Activated T-cell treated with anti-CD3 and anti-CD28 coated beads for 48 hours (primary cell): ENCODE data around the gene THSD7A.

Experiments used
- DNase-seq: peaks from one replicate; pipeline ENCODE4 v3.0.0-alpha.2; 2020; ENCODE audit warnings: low read depth

THSD7A gene

DNA sequence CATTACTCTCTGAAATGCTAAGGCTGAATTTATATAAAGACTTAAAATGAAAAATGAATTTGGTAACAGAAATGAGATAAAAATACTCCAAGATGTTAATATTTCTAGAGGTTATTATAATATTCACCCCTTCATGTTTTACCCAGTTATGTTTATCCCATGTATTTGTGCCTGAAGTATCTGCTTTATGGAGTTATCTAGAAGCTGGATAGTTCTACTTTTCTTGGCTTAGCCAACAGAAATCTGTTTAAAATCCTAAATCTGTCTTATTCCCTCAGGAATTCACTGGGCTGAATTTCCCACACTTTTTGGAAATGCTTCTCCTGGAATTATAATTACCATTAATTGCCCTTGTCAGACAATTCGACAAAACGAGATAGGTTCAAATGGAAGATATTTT is 201.6 kb downstream of the THSD7A start:
- DNase-seq, result no peak

DNA sequence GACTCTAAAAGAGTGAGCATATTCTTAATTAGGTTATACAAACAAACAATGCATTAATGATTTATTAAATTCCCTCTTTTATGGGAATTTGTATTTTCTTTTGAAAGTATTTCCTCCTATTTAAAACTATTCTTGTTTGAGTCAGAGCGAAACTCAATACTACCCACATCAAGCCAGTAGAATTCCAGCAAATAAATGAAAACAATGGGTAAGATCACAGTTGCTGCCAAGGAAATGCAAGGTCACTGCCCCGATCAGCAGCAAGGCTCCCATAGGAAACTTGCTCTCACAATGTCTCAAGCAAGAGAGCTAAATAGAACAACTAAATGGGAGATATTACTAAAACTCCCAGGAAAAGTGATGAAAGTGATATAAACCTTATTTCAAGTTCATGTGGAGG is 206.3 kb downstream of the THSD7A start:
- DNase-seq, result no peak

DNA sequence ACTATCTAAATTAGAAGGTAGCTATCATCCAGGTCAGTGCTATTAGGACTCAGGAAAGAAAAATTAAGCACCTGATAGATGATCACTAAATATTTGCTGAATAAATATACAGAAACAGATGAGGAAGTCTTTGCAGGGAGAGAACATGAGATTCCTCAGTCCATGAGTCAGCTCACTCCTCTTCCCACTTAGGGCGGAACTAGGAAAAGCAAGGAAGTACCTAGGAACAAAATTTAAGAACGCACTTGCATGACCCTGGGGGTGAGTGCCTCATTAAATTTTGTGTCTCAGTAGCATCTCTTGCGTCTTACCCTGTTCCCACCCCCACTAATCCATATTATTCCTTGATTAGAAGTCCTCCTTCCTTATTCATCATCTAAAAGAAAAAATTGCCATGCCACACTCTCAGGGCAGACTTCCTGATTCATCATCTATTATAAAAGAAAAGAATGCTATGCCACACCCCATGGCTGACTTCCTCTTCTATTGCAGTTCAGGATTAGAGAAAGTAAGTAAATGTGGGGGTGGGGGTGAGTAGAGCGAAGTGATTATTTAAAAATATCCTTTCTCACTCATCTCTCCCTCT is 208.8 kb downstream of the THSD7A start:
- no peak for DNase-seq

DNA sequence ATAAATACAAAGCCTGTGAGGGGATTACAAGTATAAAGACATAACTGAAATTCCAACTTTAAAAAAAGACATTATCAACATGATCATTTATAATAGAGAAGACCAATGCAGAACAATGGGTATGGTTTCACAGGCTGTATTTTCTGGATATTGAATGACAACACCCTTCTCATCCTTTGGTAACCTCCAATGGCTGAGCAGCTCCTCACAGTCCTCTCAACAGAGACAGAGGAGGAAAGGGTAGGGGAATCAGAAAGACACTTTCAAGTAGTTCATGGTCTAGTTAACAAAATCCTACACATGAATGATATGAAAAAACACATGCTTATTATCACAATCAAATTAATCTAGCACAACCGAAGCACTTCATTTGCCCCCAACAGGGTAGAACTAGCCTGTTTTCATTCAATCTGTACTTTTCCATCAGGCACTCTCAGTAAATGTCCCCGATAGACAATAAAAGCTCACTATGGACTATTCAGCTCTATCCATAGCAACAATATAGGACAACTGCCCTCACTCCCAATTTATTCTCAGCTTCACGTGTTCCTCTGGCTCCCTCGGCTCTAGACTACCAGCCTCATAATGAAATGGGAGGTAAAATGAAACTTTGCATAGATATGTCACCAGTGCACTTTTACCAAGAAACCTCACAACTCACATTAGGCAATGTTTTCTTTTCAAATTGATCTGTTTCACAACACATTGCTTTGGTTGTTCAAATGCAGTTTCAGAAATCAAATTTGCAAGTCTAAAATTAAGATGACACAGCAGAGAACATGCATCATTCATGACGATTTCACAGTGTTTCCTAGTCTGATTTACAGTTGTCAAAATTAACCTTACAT is 211.4 kb downstream of the THSD7A start:
- DNase-seq, result no peak

DNA sequence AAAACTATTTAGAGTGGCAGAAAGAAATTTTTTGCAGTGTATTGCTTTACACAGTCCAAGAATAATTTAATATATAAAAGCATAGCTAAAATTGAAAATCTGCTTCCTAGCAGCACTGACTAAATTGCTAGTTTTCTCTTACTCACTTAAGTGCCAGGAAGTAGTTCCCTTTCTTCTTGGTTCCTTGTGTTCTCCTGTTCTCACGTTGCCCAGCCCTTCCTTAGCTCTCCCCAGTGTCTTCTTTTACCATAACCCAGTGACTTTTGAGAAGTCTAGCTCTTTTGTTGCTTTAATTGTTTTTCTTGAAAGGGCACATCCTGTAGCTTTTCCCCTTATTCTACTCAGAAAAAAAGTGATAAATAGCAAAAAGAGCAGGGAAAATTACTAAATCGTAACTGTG is 215.5 kb downstream of the THSD7A start:
- DNase-seq, result no peak

DNA sequence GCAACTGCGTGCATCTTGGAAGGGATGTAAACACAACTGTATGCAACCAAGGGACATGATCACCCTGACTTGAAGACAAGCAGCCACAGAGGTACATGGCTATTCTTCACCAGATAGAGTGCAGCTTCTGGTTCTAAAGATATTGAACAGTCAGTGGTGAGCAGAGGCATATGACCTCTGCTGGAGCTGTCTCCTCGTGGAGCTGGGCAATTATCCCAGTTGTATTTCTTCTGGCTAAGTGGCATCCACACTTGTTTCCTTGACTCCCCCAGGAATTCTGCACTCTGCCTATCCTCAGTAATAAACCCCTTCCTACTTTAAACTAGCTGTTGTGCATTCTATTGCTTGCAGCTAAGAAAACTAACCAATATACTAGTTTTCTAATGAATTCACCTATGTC is 216.8 kb downstream of the THSD7A start:
- DNase-seq, result no peak

DNA sequence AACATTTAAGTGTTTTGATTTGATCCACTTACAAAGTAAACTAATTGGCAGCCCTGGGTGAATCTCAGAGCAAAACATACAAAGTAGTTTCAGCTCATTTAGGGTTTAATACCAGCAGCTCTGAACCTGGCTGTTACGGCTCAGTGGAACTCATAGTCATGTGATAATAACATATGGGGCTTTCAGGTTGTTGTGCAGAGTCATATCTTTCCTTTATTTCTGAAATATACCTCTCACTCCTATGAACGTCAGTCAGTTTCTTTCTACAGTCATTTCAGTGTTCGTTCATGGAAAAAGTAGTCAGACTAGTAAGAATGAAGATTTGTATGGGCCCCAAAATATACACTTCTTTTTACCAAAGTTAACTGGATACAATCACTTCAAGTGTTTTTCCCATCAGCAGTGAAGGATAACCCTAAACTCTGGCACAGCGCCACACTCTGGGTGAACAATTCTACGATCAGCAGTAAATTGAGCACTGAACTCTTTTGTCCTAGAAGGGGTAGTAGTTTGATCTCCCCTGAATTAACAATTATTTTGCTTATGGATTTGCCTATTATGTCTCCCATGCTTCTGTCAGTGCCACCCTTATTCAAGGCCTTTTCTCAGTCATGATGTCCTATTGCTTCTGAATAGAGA is 218.6 kb downstream of the THSD7A start:
- no peak for DNase-seq

DNA sequence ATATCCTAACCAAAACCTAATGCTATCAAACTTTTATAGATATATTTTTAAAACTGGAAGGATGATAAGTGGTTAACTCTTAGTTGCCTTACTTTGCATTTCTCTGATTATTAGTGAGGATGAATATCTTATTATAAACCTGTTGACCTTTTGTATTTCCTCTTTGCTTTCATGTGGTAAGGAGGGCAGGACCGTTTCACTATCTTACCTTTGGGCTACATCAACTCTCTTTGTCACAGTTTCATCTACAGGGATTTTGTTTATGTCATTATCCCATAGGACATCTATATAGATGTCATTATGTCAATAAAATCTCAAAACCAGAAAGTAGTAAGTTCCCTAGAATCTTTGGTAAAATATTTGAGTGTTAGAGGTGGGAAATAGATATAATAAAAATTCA is 219.3 kb downstream of the THSD7A start:
- DNase-seq, result no peak

DNA sequence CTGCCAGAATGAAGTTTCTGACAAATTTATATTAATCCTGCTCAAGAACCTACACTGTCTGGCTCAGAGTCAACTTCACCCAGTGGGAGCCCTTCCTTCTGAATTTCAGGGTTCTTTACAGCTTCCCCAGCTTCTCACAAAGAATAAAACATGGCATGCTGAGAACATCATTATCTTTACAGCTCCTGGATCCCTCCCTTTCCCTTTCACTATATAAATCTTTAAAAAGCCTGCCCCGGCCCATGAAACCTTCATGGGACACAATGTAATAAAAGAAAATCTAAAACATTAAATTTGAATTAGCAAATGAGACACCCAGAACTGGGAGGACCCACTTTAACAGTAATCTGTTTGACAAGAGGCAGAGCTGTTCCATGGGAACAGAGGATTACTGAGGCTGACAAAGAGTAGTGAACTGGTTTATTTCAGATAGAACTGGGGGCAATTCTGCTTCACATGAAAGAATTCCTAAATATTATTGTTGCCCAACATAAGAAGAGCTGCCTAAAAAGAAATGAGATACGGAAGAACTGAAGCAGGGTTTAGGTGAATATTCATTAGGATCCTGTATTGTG is 222.8 kb downstream of the THSD7A start:
- no peak for DNase-seq

DNA sequence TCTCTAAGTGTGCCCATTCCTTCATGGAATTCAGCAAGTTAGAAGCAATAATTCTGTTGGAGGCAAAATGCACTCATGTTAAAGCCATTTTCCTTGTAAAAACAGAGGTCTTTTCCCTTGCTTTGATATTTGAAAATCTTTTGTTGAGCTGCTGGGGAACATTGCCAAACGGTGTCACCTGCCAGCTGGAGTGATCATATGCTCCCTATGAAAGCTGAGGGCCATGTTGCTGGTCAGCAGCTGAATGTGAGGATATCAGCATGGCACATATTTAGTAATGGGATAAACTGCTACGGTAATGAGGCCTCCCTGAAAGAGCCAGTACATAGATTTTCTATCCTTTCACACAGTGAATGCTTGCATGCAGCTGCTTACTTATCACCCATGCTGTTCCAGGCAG is 224.3 kb downstream of the THSD7A start:
- DNase-seq, result no peak

DNA sequence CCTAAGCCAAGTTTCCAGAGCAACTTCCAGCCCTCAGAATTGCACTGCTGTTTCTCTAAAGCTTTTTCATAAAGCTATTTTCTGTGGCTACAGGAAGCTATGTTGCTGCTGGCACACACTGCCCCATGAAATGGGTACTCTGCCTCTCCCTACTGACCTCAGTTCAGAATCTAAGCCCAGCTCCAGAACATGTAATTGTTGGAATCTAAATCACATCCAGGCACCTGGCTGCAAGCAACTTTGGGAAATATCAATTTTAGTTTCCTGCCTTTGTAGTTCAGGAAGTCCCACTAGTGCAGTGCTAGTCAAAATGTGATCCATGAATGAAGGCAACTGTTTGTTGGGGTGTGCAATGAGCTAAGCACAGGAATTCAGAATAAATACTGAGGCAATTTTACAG is 226.2 kb downstream of the THSD7A start:
- DNase-seq, result no peak

DNA sequence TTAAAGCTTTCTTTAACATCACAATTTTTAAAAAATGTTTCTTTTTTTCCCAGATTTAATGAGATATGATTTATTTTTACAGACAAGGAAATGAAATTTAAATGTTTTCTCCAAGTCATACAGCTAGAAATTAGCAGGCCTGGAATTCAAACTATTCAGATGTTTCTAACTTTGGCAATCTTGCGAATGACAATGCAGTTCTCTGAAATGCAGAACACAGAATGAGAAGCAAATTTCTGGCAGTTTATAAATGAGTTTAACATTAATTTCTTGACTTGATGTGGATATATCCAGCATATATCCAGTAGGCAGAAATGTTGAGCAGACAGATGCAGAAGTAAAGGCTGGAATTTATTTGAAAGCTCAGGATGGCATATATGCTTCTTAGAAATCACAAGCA is 227.5 kb downstream of the THSD7A start:
- DNase-seq, result no peak

DNA sequence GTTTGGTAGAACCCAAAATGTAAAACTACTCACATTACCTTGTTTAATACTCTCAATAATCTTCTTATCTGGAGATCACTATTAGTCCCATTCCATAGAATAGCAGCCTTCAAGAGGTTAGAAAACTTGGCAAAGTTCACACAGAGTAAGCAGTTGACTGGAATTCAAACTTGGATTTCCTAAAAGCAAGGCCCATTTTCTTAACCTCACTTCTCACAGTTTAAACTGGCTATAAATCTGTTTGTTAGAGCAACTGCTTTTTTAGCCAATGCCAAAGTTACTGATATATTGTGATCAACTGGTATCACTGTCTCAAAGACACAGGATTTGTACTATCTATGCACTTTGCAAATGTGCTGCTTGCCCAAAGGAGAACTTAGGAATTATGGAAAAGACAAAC is 230.2 kb downstream of the THSD7A start:
- DNase-seq, result no peak

DNA sequence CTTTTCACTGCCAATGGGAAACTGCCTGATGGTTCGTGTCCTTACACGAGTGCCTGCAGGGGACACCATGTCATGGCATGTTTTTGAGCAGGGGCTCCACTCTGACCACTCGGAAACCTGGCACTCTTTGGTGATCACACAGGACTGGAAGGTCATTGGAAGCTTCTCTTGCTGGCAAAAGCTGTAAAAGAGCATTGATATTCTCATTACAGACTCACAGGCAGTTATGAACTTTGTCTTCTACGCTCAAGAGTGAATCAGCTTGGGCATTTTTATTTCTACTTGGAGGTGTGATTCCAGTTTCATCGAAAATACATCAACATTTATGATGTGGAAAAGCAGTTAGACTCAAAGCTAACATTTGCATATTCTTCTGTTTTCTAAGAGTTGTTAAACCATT is 238.7 kb downstream of the THSD7A start:
- DNase-seq, result no peak

DNA sequence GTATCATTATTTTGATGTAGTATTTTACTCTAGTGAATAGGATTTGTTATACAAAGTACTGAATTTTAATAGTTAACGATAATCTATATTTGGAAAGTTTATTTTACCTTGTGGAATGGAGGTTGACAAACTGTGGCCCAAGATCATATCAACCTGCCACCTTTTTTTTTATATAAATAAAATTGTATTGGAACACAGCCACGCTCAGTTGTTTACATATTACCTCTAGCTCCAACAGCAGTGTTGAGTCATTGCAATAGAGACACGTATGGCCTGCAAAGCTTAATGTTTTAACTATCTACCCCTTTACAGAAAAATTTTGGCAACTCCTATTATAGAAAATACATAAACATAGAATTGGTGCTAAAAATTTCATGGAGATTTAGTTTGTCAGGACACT is 239.3 kb downstream of the THSD7A start:
- DNase-seq, result no peak

DNA sequence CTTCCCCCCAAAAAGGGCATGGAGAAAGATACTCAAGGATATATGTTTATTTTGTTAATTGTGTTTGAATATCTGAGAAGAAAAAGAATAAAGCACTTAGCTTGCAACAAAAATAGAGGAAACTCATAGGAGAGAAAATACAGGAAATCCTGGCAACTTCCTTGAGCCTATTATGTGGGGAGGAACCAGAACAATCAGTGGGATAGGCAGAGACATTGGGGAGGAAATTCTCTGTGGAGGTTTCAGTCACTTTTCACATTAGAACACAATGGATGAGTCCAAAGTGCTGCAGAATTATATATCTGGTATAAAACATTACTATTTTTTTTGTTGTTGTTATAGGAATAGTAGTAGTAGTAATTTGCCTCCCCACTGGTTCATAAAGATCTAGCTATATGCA is 240.1 kb downstream of the THSD7A start:
- no peak for DNase-seq

DNA sequence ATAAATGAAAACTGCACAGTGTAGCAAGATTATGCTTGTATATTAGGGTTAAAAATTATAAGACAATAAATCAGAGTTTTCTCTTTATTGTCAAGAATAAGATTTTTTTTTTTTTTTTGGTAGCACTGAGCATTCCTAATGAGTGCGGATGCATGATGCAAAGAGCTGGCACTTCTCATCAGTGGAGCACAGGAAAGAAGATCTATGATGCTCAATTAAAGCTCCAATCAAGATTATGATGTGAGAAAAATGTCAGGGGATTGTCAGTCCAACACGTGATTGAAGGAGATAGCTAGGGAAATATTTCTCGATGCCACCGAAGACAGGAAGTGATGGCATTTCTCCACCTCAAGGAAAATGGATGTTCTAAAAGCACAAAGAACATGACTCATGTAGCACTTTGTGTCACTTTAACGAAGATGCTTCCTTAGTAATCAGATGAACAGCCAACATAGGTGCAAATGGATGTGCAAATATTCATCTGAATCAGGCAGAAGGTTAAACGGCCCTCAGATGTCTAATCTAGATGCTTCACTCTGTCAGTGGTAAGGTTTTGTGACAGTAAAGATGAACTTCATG is 240.9 kb downstream of the THSD7A start:
- DNase-seq, result no peak

DNA sequence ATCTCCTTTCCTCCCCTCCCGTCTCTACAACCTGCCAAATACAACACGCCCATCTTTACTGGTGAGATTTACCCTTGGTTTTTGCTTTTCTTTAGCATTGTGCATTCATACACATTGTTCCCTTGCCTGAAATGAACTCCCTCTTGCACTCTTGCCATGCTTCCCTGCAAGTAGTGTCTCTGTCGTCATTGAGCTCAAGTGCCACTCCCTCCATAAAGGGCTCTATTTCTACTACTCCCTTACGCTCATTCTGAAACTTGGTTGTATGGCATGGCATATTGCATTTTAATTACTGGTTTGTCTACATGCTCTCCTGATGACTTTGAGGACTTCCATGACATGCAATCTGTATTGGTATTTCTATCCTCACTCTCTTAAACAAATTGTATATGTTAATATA is 242.7 kb downstream of the THSD7A start:
- no peak for DNase-seq

DNA sequence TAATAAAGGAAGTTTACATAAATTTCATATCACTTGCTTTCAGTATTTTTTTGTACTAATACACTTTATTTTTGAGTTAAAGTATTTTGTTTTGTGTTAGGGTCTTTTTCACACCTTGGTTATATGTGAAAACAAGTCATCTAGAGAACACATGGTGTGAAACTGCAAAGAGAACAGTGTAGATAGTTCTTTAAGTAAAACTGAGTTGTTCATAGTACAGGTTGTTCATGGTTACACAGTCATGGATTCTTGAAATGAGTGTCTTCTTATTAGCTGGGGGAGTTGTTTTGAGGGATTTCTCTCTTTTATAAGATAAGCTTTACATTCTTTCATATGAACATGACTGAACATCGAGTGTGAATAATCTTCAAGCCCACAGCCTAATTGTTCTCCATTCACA is 244.2 kb downstream of the THSD7A start:
- no peak for DNase-seq

DNA sequence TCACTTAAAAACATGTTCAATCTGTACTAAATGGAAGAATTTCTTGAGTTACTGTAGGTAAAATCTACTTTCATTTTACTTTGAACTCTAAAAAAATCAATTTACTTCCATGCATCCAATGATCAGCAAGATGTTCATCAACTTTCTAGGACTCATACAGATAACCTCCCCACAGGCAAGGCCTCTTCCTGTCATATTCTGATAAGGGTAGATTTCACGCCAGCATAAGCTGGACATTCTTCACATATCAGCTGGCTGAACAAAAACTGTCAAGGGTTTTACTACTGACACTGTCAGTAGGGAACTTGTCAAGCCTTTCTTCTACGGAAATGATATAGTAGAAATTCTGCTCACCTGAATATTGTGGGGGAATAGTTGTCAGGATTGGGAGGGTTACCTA is 244.9 kb downstream of the THSD7A start:
- no peak for DNase-seq

DNA sequence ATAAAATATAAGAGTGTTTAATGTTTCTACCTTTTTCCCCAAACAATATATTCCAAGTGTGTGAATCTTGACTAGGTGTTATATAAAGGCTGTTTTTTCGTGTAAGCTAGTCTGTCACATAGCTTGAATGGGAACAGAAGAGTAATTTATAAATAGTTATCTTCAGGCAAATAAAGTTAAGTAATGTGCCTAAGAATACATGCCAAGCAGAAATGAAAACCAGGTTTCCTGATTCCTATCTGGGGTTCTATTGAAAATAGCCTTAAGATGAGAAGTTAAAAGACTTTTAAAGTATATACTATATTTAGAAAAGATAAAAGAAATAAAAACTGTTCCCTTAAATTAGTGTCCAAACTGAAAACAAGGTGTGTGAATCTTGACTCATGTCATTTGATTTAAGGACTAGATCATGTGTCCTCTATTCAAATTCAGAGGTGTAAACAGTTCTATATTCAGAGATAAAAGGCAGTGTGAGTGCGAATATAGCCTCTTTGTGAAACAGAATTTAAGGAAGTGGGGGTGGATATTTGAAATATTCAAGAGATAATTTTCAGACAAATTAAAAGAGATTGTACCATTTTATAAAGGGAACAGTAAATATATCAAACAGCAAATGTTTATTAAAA is 247.5 kb downstream of the THSD7A start:
- DNase-seq, result no peak

DNA sequence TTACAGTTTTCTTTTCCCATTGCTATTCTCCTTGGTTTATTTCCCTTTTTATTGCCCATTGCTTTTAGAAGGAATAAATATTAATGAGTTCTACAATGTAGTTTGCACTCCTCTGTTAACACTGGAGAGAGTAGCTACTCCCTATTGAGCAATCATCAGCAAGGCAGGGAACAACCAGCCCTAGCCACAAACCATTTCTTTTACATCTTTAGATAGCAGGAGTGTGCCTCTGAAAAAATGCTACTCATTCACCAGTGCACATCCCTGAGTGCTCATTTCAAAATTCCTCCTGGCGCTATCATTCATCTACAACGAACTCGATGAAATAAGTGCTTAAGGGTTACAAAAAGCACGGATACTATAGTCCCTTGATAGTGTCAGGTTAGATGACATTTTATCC is 252.9 kb downstream of the THSD7A start:
- no peak for DNase-seq
